Body of pancreas (tissue), 4 donors: ENCODE data around the gene CLDN7. TPM values are rescaled to one million over a fixed set of nuclear protein-coding genes. Genes with fewer than 3 reads are reported as not detected.

Experiments used
- ATAC-seq: fragments of 150-250 bp; one replicate; pipeline ENCODE4 v1.9.1; 2016
- DNase-seq, 4 donors: peaks; one replicate each; pipeline ENCODE4 v3.0.0-alpha.2; 2019
- H3K27ac ChIP-seq, 4 donors: fragments of 200-600 bp; sonication (generic); 1 replicate in 3 of 4; 2 replicates in 1 of 4; pipeline versions ENCODE4 v1.5.1 to v1.6.1; 2016 to 2019; ENCODE audit warnings: mild to moderate bottlenecking in 1 of 4, mixed read lengths in 1 of 4, moderate library complexity in 1 of 4
- H3K27me3 ChIP-seq, 2 donors: fragments of 200-600 bp; sonication (generic); one replicate each; pipeline ENCODE4 v1.6.0; 2016; ENCODE audit warnings: mild to moderate bottlenecking in 1 of 2
- H3K36me3 ChIP-seq, 2 donors: fragments of 200-600 bp; sonication (generic); replicated peaks in 1 of 2; 2 replicates each; pipeline ENCODE4 v1.5.1; 2016; ENCODE audit warnings: low read depth in 2 of 2; ENCODE audit not compliant: insufficient read depth in 1 of 2
- H3K4me1 ChIP-seq: fragments of 200-600 bp; sonication (generic); one replicate; pipeline ENCODE4 v1.6.0; 2016
- H3K4me3 ChIP-seq, 2 donors: fragments of 200-600 bp; sonication (generic); 1 replicate in 1 of 2; 2 replicates in 1 of 2; pipeline ENCODE4 v1.5.1; 2016 to 2019
- H3K9me3 ChIP-seq, 3 donors: fragments of 200-600 bp; sonication (generic); 1 replicate in 2 of 3; 2 replicates in 1 of 3; pipeline ENCODE4 v1.5.1; 2016
- CTCF ChIP-seq, 7 experiments: fragments of 450-650 bp in 4 of 7; fragments of 200-600 bp in 3 of 7; sonication (generic) in 3 of 7; IDR thresholded peaks; one replicate each; pipeline ENCODE4 v1.5.1; 2016 to 2019; ENCODE audit warnings: antibody characterized with exemption in 7 of 7
- POLR2A ChIP-seq, 3 donors: fragments of 450-650 bp; IDR thresholded peaks; one replicate each; pipeline ENCODE4 v1.6.1; 2016; ENCODE audit warnings: antibody characterized with exemption in 3 of 3, mild to moderate bottlenecking in 2 of 3
- WGBS, 2 donors: methylation state at CpG; one replicate each; pipeline ENCODE4 v1.1.5; 2017; 5-methylcytosine and 5-hydroxymethylcytosine counted together
- intact Hi-C: fragments of 100-400 bp; cut with DNase I; formaldehyde crosslinking; loops from one replicate; pipeline ENCODE4 v1.15.1; 2023
- total RNA-seq, 2 donors: library from RNA; depleted of rRNA; stranded (reverse); fragments of >200 nt; gene quantifications; one replicate each; pipeline ENCODE4 v1.1.0, GENCODE V29; 2016

The CLDN7 gene
- total RNA-seq, 2 donors from 2014 or later, result 72.9 to 92.3 TPM

DNA sequence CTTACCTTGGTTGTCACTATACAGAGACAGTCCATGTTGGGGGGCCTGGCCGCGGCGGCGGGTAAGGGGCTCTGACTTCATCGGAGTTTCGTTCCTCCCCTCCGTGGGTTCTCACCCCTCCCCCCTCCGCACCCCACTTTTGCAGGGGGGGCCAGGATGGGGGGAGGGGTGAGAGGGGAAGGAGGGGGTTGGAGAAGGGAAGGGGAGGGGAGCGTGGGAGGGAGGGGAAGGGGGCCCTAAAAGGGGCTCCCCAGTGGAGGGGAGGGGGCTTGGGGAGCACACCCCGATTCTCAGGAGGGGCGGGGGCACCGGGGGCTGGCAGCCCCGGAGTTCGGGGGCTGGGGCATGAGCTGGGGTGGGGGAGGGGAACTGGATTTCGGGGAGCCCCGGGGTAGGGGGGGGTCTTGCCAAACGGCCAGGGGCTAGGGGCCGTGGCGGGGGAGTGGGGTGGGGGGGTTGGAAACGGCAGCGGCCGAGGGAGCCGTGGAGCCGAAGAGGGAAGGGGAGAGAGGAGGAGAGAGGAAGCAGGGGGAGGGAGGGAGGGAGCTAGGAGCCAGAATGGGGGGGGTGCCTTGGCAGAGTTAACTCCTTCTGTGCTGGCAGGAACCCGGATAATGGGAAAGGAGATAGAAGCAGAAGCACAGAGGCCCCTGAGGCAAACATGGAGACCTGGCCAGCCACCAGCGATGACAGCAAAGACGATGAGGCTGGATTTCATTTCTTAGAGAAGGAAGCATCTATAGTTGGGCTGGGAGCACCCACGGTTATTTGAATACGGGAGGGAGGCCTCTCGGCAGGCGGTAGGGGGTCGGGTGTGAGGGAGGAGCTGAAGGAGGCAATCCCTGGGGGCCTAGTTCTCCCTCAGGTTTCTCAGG is 44.9 kb downstream of the CLDN7 start:
- 7 to 12% methylated on average over 22 to 27 of the region's 32 CpGs for WGBS, 2 donors
- Histone ChIP-seq H3K27me3 (no peaks in the 10 kb centered on the region), H3K4me3 (no peak overlapping the region), H3K4me1 (peaks cover 66% of the 10 kb centered on the region), H3K36me3 (no peaks in the 10 kb centered on the region), H3K9me3 (no peaks in the 10 kb centered on the region), H3K27ac (peak overlapping the region in 3 of 4 donors; percentile 37 to 53 (median 39))
- DNase-seq (peak in 3 of 4 donors; percentile 52 to 64 (median 63)), ATAC-seq (no peak)
- TF ChIP-seq POLR2A (IDR thresholded peaks at IDR 0.05) (no peak), CTCF (IDR thresholded peaks at IDR 0.05) (no peak)
- intact Hi-C loops, result no loop called here

DNA sequence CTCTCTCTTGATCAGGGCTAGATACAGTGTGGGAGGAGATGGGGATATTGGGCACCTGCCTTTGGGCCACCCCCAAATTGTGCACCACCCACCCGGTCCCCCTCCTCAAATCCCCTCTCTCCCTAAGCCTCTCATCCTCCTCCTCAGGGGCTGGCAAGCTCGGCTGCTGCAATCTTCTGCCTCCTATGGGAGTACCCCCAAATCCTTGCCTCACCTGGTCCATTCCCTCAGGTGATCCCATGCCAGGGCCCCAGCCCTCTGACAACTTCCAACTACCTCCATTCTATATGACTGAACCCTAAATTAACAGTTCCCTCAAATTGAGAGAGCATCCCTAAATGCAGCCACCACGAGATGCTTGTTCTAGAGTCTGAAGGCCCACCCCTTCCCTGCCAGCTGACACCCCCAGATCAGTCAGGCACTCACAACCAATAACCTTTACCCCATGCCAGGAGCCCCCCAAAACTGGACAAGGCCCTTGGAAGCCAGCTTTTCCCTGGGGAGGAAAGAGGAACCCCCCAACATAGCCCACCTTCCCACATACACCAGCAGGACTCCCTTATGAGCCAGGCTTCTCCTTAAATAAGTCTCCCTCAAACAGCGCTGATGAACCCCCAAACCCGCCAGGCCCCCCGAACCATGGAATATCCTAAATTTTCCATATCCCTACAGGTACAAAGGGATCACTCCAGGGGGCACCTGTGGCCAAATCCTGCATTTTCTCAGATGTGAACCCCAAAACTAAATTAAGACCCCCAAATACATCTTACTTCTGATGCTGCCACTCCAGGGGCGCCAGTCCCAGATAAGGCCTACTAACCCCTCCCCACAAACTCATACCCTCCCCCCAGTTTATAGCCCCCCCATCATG is 45.8 kb downstream of the CLDN7 start:
- no peak for ATAC-seq
- Histone ChIP-seq H3K27me3 (no peaks in the 10 kb centered on the region), H3K9me3 (no peaks in the 10 kb centered on the region), H3K4me3 (no peak overlapping the region), H3K27ac (peak overlapping the region in 2 of 4 donors; percentile 39 to 53), H3K36me3 (no peaks in the 10 kb centered on the region), H3K4me1 (peaks cover 57% of the 10 kb centered on the region)
- intact Hi-C loops, result no loop called here
- WGBS, 2 donors, result 35 to 46% methylated on average over 7 of the region's 7 CpGs
- no peak for TF ChIP-seq POLR2A (IDR thresholded peaks at IDR 0.05)
- TF ChIP-seq CTCF (IDR thresholded peaks at IDR 0.05), result no peak
- DNase-seq, result no peak

DNA sequence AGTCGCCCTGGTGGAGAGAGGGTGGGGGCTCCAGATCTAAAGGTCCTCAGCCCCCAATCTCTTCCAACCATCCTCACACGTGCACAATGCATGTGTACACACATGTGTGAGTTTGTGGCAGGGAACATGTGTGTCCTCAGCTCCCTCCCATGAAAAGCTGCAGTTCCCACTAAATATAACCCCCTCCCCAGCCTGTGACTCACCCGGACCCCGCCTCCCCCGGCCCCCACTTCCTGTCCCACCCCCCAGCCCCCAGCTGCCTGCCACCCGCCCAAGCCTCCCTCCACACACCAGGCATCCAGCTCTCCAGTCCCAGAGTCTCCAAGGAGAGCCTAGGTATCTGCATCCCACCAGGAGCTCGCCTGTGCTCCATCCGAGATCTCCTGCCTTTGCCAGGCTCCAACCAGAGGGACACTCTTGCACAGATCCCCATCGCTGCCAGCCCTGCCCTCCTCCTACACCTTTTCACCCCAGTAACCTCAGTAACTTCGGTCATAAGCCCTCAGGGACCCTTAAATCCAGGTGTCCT is 46.6 kb downstream of the CLDN7 start:
- no peak for ATAC-seq
- DNase-seq, result no peak
- Histone ChIP-seq H3K27ac (peak overlapping the region in 3 of 4 donors; percentile 16 to 76 (median 76)), H3K4me3 (no peak overlapping the region), H3K9me3 (no peaks in the 10 kb centered on the region), H3K27me3 (no peaks in the 10 kb centered on the region), H3K36me3 (no peaks in the 10 kb centered on the region), H3K4me1 (peaks cover 49% of the 10 kb centered on the region)
- TF ChIP-seq CTCF (IDR thresholded peaks at IDR 0.05) (no peak), POLR2A (IDR thresholded peaks at IDR 0.05) (no peak)
- intact Hi-C loops, result no loop called here
- 19 to 34% methylated on average over 6 to 10 of the region's 10 CpGs for WGBS, 2 donors

DNA sequence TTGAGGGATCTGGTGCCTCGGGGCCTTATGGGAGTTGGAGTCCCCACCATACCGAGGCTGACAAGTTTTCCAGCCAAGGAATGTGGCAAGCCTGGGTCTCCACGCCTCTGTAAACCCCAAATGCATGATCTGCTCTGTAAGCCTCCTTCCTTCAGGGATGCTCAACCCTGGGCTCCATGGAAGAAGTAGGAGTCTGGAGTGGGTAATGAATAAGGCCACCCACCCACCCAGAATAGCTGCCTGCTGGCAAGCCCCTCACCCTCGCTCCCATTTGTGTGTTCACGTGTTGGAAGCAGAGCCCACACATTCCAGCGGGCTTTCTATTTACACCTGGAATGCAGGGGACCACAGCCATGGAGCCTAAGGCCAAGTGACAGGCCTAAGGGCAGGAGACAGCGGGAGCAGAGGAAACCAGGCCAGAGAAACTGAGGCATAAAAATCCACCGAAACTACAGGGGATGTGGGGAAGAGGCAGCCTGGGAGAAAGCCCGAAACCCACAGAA is 47.1 kb downstream of the CLDN7 start:
- DNase-seq (no peak), ATAC-seq (no peak)
- no peaks in the 10 kb centered on the region for H3K9me3 ChIP-seq
- H3K36me3 ChIP-seq, result no peaks in the 10 kb centered on the region
- H3K4me1 ChIP-seq, result peaks cover 46% of the 10 kb centered on the region
- no peak overlapping the region for H3K4me3 ChIP-seq
- intact Hi-C loops, result no loop called here
- WGBS, 2 donors, result 35 to 38% methylated on average over 7 to 9 of the region's 9 CpGs
- H3K27ac ChIP-seq, result peak overlapping the region in 3 of 4 donors; percentile 16 to 76 (median 76)
- H3K27me3 ChIP-seq, result no peaks in the 10 kb centered on the region
- TF ChIP-seq CTCF (IDR thresholded peaks at IDR 0.05) (no peak), POLR2A (IDR thresholded peaks at IDR 0.05) (no peak)
